Breast epithelium (tissue), 4 donors: ENCODE data around the gene DMWD. TPM values are rescaled to one million over a fixed set of nuclear protein-coding genes. Genes with fewer than 3 reads are reported as not detected.

Experiments used
- DNase-seq, 2 donors: peaks; one replicate each; pipeline ENCODE4 v3.0.0-alpha.2; 2019; ENCODE audit warnings: low spot score in 2 of 2
- H3K27ac ChIP-seq, 2 donors: fragments of 200-600 bp; sonication (generic) in 1 of 2; one replicate each; pipeline ENCODE4 v1.5.1; 2016 to 2019; ENCODE audit warnings: mild to moderate bottlenecking in 1 of 2
- H3K27me3 ChIP-seq, 2 donors: fragments of 200-600 bp; sonication (generic) in 1 of 2; one replicate each; pipeline versions ENCODE4 v1.5.1 to v1.6.0; 2017 to 2019; ENCODE audit warnings: control low read depth in 1 of 2, mild to moderate bottlenecking in 1 of 2
- H3K36me3 ChIP-seq: fragments of 200-600 bp; one replicate; pipeline ENCODE4 v1.5.1; 2019
- H3K4me1 ChIP-seq, 2 donors: fragments of 200-600 bp; sonication (generic); one replicate each; pipeline ENCODE4 v1.5.1; 2016 to 2019; ENCODE audit warnings: control low read depth in 1 of 2
- H3K4me3 ChIP-seq, 3 donors: fragments of 200-600 bp; sonication (generic); 1 replicate in 2 of 3; 2 replicates in 1 of 3; pipeline ENCODE4 v1.5.1; 2016 to 2019; ENCODE audit warnings: mild to moderate bottlenecking in 3 of 3, moderate library complexity in 2 of 3
- H3K9me3 ChIP-seq, 2 donors: fragments of 200-600 bp; sonication (generic) in 1 of 2; one replicate each; pipeline ENCODE4 v1.5.1; 2016 to 2019; ENCODE audit warnings: control low read depth in 1 of 2
- CTCF ChIP-seq, 3 donors: fragments of 450-650 bp; IDR thresholded peaks; one replicate each; pipeline ENCODE4 v1.5.1; 2016 to 2017; ENCODE audit warnings: antibody characterized with exemption in 3 of 3, mild to moderate bottlenecking in 3 of 3, moderate library complexity in 3 of 3
- POLR2A ChIP-seq: fragments of 450-650 bp; IDR thresholded peaks from one replicate; pipeline ENCODE4 v1.6.1; 2016; ENCODE audit warnings: antibody characterized with exemption, mild to moderate bottlenecking, moderate library complexity
- POLR2AphosphoS5 ChIP-seq, 3 donors: sonication (generic); formaldehyde crosslinking; IDR thresholded peaks; one replicate each; pipeline ENCODE4 v1.6.1; 2017; ENCODE audit warnings: antibody characterized with exemption in 3 of 3
- intact Hi-C: fragments of 100-400 bp; cut with DNase I; formaldehyde crosslinking; loops from one replicate; pipeline ENCODE4 v1.15.1; 2023; ENCODE audit warnings: low total_unique reads
- total RNA-seq, 3 donors: library from RNA; depleted of rRNA; stranded (reverse); fragments of >200 nt; gene quantifications; one replicate each; pipeline ENCODE4 v1.1.0, GENCODE V29; 2016

The DMWD gene
- total RNA-seq, 3 donors from 2014 or later: 24.2 to 31.1 (median 29.3) TPM

GRCh38 chr19:45747513-45747912, 45.1 kb downstream of the DMWD start:
- intact Hi-C loops: no loop called here
- Histone ChIP-seq H3K4me1 (no peaks in the 10 kb centered on the region), H3K27me3 (no peaks in the 10 kb centered on the region), H3K9me3 (no peaks in the 10 kb centered on the region), H3K27ac (no peak overlapping the region), H3K36me3 (no peaks in the 10 kb centered on the region), H3K4me3 (no peak overlapping the region)
- no peak for TF ChIP-seq CTCF (IDR thresholded peaks at IDR 0.05)
- no peak for TF ChIP-seq POLR2A
- TF ChIP-seq POLR2AphosphoS5 (IDR thresholded peaks at IDR 0.05): no peak
- no peak for DNase-seq

- DNase-seq: no peak
- Histone ChIP-seq H3K27ac (no peak overlapping the region), H3K27me3 (no peaks in the 10 kb centered on the region), H3K36me3 (no peaks in the 10 kb centered on the region), H3K4me1 (no peaks in the 10 kb centered on the region), H3K9me3 (no peaks in the 10 kb centered on the region), H3K4me3 (no peak overlapping the region)
- TF ChIP-seq POLR2AphosphoS5 (IDR thresholded peaks at IDR 0.05): no peak
- TF ChIP-seq POLR2A: no peak
- TF ChIP-seq CTCF (IDR thresholded peaks at IDR 0.05): no peak
- intact Hi-C loops: no loop called here
These were observed 45.8 kb downstream of the DMWD start for GRCh38 chr19:45746866-45747265.

- TF ChIP-seq POLR2AphosphoS5 (IDR thresholded peaks at IDR 0.05) (no peak), CTCF (IDR thresholded peaks at IDR 0.05) (no peak), POLR2A (no peak)
- intact Hi-C loops: no loop called here
- Histone ChIP-seq H3K9me3 (no peaks in the 10 kb centered on the region), H3K27ac (no peak overlapping the region), H3K36me3 (no peaks in the 10 kb centered on the region), H3K4me1 (no peaks in the 10 kb centered on the region), H3K27me3 (no peaks in the 10 kb centered on the region), H3K4me3 (no peak overlapping the region)
- no peak for DNase-seq
These were observed 47.0 kb downstream of the DMWD start for GRCh38 chr19:45745606-45746005.

GRCh38 chr19:45742969-45743368, 49.7 kb downstream of the DMWD start:
- H3K36me3 ChIP-seq: no peaks in the 10 kb centered on the region
- no peak overlapping the region for H3K4me3 ChIP-seq
- no peaks in the 10 kb centered on the region for H3K4me1 ChIP-seq
- H3K27me3 ChIP-seq: no peaks in the 10 kb centered on the region
- TF ChIP-seq POLR2A: no peak
- TF ChIP-seq POLR2AphosphoS5 (IDR thresholded peaks at IDR 0.05): no peak
- TF ChIP-seq CTCF (IDR thresholded peaks at IDR 0.05): no peak
- no peak overlapping the region for H3K27ac ChIP-seq
- intact Hi-C loops: no loop called here
- DNase-seq: no peak
- no peaks in the 10 kb centered on the region for H3K9me3 ChIP-seq

GRCh38 chr19:45739498-45740439, 52.9 kb downstream of the DMWD start:
- DNase-seq: no peak
- H3K9me3 ChIP-seq: no peaks in the 10 kb centered on the region
- TF ChIP-seq POLR2A (no peak), CTCF (IDR thresholded peaks at IDR 0.05) (no peak), POLR2AphosphoS5 (IDR thresholded peaks at IDR 0.05) (no peak)

More at GRCh38 chr19:45739498-45740439, 52.9 kb downstream of the DMWD start:
- H3K36me3 ChIP-seq: no peaks in the 10 kb centered on the region
- intact Hi-C loops: no loop called here
- no peaks in the 10 kb centered on the region for H3K4me1 ChIP-seq
- H3K4me3 ChIP-seq: no peak overlapping the region
- no peak overlapping the region for H3K27ac ChIP-seq
- H3K27me3 ChIP-seq: no peaks in the 10 kb centered on the region
